ACHN (cell line): ENCODE results near the gene RAD51B.
A peak's percentile ranks its signal among the peaks of the same experiment; 100 is the strongest.

Experiments
- DNase-seq: peaks from one replicate; pipeline ENCODE4 v3.0.0-alpha.2; 2015
- in situ Hi-C: cut with HindIII; loops from 2 replicates; pipeline ENCODE4 v1.10.0; 2017; ENCODE audit warnings: low sequenced_read_pairs, low pct_ligation_motif_present, low pct_unique_long_range_greater_than_20kb

Gene RAD51B

DNA sequence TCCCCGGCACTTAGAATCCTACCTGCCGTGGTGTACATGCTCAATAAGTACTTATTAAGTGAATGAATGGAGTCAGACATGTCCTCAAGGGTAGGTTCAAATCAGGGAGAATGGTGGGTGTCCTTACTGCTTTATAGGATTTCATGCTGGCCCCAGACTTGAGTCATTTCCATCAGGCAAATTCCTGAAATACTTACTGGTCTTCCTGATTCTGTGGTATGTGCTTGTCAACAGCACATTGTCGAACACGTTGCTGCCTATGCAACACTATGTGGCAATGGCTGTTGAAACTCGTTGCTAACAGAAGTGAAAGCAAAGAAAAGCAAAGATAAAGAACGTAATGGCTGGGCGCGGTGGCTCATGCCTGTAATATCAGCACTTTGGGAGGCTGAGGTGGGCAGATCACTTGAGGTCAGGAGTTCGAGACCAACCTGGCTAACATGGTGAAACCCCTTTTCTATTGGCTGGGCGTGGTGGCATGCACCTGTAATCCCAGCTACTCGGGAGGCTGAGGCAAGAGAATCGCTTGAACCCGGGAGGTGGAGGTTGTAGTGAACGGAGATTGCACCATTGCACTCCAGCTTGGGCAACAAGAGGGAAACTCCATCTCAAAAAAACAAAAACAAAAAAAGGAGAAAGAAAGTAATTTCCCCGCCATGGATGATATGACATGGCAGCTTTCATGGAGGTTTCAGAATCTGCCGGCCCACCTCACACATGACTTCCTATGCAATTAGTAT lies 758.4 kb downstream of the RAD51B start:
- in situ Hi-C loops: no loop called here

DNA sequence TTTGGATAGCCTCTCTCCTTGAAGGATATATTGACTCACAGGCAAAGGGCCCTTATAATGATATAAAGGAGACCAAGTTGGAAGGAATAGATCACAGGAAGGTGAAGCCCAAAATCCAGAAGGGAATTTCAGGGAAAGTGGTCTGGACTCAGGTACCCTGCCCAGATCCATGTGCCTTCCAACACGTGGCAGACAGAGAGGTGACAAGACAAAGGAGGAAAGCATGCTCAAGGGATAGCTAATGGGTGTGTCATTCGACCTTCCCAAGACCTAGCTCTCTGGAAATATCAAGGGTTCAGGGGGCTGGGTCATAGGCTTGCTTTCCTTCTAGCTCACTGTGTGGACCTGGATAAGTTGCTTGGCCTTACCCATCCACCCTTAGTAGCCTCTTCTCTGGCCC lies 759.0 kb downstream of the RAD51B start:
- DNase-seq: no peak
- in situ Hi-C loops: no loop called here

More for the DNA sequence above, 758.4 kb downstream of the RAD51B start:
- peak; percentile 90 for DNase-seq

DNA sequence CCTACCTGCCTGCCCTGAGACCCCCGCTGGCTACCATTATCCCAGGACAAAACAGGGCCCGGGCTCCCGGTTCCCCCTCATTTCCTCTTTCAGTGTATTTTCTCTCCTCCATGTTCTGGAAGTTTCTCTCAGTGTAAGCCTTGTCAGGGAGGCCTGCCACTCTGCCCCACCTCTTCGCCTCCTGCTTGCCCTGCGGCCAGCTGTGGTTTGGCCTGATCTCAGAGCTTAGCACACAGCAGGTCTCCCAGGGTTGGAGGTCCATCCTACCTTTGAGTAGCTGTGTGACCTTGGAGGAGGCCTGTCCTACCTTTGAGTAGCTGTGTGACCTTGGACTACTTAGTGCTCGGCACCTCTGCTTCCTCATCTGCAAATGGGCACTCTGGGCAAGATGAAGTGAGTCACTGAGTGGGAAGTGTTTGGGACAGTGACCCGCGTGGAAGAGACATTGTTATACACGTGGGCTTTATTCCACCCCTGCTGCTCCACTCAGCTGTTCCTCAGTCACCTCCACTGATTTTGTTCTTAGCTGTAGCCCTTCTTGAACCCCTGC lies 760.6 kb downstream of the RAD51B start:
- in situ Hi-C loops: no loop called here
- no peak for DNase-seq

DNA sequence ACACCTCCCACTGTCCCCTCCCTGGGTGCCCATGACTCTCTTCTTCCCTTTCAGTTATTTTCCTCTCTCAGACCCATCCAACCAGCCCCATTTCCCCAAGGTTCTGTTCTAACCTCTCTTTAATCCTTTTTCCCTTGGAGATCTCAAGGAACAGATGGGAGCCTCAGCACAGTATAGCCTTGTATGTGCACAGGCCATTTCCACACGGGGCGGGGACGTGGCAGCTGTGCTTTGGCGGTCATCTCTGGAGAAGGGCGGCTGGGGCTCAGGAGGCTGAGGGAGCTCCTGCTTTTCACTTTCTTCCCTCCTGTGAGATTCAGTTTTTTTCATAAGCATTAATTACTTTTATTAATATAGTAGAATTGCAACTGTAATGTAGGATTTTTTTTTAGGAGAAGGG lies 761.1 kb downstream of the RAD51B start:
- in situ Hi-C loops: no loop called here
- DNase-seq: no peak

DNA sequence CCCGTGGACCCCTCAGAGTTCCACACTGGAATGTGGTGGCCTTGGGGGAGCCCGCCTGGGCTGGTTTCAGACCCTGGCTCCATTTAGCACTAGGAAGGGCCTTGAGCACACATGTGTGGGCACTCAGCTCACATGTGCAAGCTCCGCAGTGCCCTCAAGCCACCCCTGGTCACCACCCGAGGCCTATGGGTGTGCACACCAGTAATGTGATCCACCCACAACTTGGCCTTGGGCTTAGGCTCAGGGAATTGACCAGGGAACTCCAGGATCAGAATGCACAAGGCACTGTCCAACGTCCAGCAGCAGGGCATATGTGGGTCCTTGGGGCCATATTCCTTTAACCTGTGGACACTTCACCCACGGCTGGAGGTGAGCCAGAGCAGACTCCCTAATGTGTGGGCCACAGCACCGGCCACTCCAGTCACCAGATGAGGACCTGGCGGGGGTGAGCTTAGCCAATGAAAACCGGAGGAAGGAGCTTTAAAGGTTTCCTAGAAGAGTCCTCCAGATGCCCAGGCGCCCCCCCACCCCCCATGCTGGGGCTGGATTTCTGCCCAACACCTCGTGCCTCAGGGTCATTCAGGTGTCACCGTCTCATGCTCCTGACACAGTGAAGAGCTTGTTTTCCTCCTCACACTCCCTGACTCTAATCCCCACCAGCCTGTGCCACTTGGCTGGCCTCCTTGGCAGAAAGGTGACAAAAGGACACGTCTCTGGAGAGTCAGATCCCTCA lies 764.1 kb downstream of the RAD51B start:
- DNase-seq: no peak
- in situ Hi-C loops: no loop called here

DNA sequence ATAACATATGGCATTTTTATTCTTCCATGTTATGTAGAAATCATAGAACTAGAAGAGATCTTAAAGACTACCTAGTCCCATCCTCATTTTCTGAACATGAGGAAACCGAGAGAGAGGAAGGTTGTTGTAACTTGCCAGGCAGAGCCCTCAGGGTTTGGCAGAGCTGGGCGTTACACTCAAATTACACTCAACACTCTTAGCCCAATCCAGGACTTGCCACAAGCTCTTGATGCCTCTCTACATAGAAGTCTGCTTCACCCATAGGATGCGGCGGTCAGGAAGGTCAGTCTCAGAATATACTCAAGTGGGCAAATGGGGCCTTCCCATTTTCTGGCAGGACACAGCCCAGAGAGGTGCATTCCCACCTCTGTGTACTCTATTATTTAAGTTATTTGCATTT lies 765.2 kb downstream of the RAD51B start:
- in situ Hi-C loops: no loop called here

DNA sequence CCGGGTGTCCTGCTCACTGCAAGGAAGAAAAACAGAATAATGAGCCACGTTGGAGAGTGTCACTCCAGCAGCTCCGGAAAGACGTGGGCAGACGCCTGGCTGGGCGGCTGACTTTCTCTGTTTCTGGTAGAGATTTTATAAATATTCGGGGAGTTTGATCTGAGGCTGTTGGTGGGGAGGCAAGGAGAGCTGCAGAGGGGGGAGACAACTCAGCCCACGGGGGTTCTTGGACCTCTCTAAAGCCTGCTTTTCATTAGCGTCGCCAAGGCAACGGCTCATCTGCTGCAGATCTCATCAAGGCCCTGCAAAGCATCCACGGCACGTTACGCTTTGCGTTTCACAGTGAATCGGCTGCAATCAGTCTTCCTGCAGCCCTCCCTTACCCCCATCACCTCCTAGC lies 766.1 kb downstream of the RAD51B start:
- in situ Hi-C loops: no loop called here
- no peak for DNase-seq

More for the DNA sequence above, 765.2 kb downstream of the RAD51B start:
- DNase-seq: no peak

DNA sequence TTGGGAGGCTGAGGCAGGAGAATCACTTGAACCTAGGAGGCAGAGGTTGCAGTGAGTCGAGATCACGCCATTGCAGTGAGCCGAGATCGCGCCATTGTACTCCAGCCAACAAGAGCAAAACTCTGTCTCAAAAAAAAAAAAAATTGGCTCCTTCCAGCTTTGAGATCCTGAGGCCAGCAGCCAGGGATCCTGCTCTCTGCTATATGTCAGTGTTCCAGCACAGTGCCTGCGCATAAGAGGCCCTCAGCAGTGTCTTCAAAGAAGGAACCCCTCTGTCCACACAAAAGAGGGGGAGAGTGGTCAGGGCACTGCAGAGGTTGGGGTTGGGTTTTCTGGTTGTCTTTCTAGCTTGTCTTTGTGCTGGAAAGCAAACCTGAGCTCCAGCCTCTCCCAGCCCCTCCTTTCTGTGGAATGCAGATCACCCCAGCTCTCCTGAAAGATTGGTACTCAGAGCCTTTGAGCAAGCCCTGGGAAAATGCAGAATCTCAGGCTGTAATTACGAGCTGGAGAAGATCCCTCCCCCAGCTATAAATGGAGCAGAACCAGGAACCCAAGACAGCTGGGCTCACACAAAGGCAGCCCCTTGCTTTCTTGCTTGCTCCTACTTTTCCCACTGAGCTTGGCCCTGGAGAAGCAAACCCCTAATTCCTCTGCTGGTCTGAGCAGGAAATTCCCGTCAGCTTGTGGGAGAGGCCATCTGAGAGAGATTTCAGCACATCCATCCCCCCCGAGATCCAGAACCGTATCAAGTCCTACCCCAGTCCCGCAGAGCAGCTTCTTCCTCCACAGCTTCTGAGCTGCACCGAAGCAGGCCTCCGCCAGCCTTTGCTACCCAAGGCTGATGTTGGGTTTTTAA lies 767.5 kb downstream of the RAD51B start:
- DNase-seq: no peak
- in situ Hi-C loops: no loop called here

DNA sequence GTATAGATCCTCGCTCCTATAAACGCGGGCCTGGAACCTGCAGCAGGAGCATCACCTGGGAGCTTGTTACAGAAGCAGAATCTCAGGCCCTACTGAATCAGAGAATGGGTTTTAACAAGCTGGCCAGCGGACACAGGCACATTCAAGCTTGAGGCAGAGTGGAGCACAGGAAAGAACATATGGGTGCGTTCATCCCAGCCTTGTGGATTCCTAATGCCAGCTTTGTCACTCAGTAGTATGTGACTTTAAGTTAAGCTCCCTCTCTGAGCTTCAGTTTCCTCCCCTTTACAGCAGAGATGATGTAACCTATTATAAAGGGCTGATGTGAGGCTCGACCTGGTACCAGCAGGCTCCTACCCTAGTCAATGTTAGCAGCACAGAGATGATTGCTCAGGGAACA lies 768.4 kb downstream of the RAD51B start:
- no peak for DNase-seq
- in situ Hi-C loops: no loop called here

DNA sequence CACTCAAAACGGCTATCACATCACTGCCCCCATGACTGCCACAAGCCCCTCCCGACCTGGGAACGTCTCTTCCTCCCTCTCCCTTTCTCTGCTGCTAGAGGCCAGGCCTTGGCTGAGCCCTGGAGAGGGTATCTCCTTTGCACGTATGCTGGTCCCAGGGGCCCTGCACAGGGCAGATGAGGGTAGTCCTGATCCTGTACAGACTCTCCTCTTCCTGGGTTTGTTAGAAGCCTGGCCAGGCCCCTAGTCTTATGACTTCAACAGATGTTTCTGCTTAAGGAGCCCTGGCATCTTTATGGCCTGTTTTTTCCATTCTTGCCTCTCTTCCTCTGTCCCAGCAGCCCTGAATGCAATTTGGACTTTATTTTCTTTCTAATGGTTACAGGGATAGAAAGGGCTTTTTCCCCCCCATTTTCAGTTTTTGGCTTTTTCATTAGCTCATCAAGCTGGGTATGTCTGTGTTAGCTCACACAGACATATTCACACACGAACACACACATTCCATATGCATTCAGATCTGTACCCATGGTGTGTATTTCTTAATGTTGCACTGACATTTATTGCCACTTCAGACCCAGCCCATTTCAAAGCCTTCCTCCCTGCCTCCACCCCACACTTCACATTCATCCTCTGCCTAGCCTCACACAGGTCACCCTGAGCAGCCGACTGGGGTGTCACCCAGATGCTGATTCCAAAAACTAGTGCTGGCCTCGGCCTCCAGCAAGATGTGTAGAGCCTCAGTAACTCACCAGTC lies 770.0 kb downstream of the RAD51B start:
- in situ Hi-C loops: no loop called here

DNA sequence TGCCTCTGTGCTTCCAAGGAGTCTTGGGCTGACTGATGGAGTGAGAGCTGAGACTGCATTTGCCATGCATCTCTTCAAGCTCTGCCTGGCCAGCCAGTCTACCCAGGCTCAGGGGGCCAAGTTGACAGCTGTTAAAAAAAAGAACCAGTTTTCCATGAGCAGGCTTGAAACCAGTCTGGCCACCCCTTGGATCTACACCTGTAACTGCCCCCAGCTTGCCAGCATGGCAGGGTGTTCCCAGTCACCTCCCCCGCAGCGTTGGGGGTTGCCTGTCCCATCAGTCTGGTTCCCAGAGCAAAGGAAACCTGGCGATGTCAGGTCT lies 770.6 kb downstream of the RAD51B start:
- no peak for DNase-seq
- in situ Hi-C loops: no loop called here

More for the DNA sequence above, 770.0 kb downstream of the RAD51B start:
- DNase-seq: no peak

DNA sequence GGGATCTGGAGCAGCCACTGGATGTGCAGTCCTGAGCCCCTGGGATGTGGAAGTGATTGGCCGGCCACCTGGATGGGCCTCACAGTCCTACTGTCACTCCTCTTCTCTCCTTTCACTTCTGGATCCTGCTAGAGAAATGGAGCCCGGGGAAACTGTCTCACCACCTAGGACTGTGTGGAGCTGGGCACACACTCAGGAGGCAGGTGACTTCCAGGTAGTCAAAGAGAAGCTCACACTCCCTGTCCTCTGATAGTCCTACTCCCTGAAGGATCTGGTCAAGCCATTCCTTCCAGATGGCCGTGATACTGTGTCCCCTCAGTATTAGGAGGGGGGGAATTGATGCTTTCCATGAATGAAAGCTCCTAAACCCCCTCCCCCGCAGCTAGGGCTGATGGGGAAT lies 772.2 kb downstream of the RAD51B start:
- DNase-seq: no peak

DNA sequence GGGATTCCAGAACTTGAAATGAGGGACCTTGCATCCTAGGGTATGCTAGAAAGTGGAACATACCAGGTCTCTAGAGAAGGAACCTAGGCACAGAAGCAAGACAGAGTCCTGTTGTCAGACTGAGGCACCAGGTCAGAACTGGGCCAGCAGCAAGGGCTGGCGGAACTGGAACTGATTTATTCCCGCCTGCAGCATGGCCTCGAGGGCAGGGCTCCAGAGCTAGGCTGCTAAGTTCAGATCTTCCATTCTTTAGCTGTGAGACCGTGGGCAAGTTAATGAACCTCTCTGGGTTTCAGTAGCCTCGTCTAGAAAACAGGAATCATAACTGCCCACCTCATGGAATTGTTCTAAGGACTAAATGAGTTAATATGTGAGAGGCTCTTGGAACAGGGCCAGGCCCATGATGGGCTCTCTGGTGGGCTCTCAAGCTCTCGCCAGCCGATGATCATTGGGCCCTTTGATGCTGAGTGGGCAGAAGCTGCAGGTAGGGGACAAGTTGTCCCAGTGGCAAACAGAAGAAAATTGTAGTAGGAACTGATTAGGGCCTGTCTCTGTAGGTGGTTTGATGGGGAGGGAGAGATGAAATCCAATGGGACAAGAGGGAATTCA lies 773.5 kb downstream of the RAD51B start:
- no peak for DNase-seq
- in situ Hi-C loops: no loop called here

More for the DNA sequence above, 772.2 kb downstream of the RAD51B start:
- in situ Hi-C loops: no loop called here

DNA sequence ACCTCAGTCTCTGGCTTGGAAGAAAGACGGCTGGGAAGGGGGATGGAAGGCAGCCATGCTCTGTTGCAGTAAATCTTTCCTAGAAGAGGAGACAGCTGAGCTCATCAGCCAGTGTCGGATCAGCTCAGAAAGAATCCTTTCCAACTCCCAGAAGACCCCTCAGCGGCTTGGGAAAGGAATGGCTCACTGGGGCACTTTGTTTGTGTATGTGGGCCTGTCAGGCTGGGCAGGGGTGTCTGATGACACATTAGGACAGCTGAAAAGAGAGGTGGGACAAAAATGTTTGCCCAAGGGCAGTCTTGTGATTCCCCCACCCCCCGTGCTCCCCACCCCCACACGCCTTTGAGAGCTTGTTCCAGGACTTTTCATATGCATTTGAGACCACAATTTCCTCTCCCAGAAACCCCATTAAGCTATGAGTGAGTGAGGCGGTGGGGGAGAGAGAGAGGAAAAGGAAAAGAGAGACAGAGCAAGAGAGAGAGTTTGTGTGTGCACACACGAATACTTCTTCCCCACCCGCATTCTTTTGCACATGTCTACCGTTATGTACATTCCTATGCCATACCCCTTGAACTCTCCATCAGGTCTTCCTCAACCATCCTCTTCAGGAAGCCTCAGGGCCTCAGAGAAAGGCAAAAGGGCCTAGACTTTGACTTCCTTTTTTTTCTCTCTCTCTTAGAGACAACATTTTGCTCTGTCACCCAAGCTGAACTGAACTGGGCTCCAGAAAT lies 774.4 kb downstream of the RAD51B start:
- DNase-seq: no peak
- in situ Hi-C loops: no loop called here

DNA sequence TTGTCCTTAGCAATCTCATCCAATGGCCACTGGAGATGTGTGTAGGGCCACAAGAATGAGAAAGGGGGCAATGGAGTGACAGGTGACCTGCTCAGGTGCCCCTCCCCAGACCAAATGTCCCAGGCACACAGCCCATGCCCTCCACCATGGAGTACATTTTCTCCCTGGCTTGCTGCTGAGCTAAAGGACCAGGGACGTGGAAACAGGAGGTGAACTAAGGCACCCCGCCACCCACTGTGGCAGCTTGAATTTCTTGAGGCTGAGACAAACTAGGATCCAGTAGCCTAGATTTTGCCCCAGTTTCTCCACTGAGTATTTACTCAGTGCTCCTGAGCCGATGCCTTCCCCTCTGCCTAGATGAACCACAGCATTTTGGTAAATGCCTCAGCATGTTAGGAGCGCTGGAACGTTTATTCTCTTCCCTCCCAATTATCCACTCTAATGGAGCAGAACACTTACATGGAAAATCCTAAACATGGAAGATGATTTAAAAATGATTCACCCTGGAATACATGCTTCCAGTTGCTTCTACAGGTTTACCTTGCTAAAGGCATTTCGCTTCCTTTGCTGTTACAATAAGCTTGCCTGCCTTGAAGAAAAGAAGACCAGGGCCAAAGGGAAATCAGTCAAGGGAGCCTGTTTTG lies 775.3 kb downstream of the RAD51B start:
- no peak for DNase-seq
- in situ Hi-C loops: no loop called here

DNA sequence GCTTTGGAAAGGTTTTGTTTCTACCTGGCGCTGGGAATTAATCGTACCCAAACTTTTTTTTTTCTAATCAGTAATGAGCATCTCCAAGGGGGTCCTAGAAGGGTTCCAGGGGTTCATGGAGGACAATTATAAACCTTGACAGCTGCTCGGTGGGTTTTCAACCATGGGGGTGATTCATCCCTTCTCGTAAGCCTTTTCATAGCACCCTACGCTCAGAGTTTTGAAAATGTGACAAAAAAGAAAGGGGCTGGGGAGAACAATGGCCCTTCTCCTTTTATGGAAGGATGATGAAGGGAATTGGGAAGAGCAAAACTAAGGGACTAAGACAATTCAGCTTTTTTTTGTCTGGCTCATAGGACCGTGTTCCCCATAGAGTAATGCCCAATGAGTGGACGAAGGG lies 776.6 kb downstream of the RAD51B start:
- no peak for DNase-seq
- in situ Hi-C loops: no loop called here

DNA sequence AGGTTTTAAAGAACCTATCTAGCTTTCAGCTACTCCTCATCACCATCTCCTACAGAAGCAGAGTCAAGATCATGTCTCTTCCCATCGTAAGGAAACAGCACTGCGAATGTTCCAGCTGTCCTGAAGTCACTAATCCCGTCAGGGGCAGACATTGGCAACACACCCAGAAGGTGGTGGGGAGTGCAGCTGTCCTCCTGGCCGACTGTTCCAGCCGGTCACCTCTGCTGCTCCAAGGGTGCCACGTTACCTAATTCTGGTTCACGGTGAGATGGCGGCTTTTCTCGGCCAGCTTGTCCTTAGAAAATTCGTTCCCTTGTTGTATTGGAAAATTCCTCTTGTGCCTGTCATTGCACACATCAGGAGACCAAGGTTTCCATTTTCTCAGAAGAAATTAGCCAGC lies 777.1 kb downstream of the RAD51B start:
- in situ Hi-C loops: no loop called here

More for the DNA sequence above, 777.1 kb downstream of the RAD51B start:
- no peak for DNase-seq
